HepG2 (cell line): ENCODE data around the gene NELFCD. TPM values are rescaled to one million over a fixed set of nuclear protein-coding genes. Genes with fewer than 3 reads are reported as not detected.

ENCODE experiments used
- AGO1 ChIP-seq: fragments of 200-400 bp; formaldehyde crosslinking; IDR thresholded peaks from 2 replicates; pipeline ENCODE4 v1.6.1; 2017; ENCODE audit warnings: mild to moderate bottlenecking, low read depth, low read length, moderate library complexity; ENCODE audit not compliant: poor library complexity, severe bottlenecking
- AGO2 ChIP-seq: fragments of 200-400 bp; formaldehyde crosslinking; optimal IDR thresholded peaks from 2 replicates; pipeline ENCODE3; 2017; ENCODE audit warnings: mild to moderate bottlenecking, low read depth, low read length, moderate library complexity
- BRD4 ChIP-seq: sonication (generic); formaldehyde crosslinking; IDR thresholded peaks from 2 replicates; pipeline ENCODE4 v1.4.0; 2020; ENCODE audit warnings: missing genetic modification reagents
- CBX1 ChIP-seq: IDR thresholded peaks from one replicate; pipeline ENCODE4 v1.6.1; 2016; ENCODE audit warnings: antibody characterized with exemption, low read depth
- CHCHD3 ChIP-seq: sonication (generic); formaldehyde crosslinking; IDR thresholded peaks from 2 replicates; pipeline ENCODE4 v1.8.0; 2022; ENCODE audit warnings: mild to moderate bottlenecking, missing genetic modification reagents, moderate library complexity
- ONECUT2 ChIP-seq: sonication (generic); formaldehyde crosslinking; IDR thresholded peaks from 2 replicates; pipeline ENCODE4 v1.4.0; 2020; ENCODE audit warnings: missing genetic modification reagents
- PHF8 ChIP-seq: sonication (generic); formaldehyde crosslinking; IDR thresholded peaks from 2 replicates; pipeline ENCODE4 v1.5.0; 2020; ENCODE audit warnings: missing genetic modification reagents
- RBFOX2 ChIP-seq: fragments of 200-400 bp; formaldehyde crosslinking; IDR thresholded peaks from 2 replicates; pipeline ENCODE4 v1.6.1; 2017; ENCODE audit warnings: low read depth, mild to moderate bottlenecking, low read length
- RORA ChIP-seq: sonication (generic); formaldehyde crosslinking; IDR thresholded peaks from 2 replicates; pipeline ENCODE4 v1.5.0; 2020; ENCODE audit warnings: mild to moderate bottlenecking, missing genetic modification reagents, moderate library complexity
- SMAD1 ChIP-seq: sonication (generic); formaldehyde crosslinking; IDR thresholded peaks from 2 replicates; pipeline ENCODE4 v1.4.0; 2020; ENCODE audit warnings: missing genetic modification reagents, low read depth, mild to moderate bottlenecking, borderline replicate concordance
- ZC3H4 ChIP-seq: sonication (generic); formaldehyde crosslinking; IDR thresholded peaks from 2 replicates; pipeline ENCODE4 v1.4.0; 2020; ENCODE audit warnings: missing genetic modification reagents, borderline replicate concordance
- ZNF260 ChIP-seq: sonication (generic); formaldehyde crosslinking; IDR thresholded peaks from 2 replicates; pipeline ENCODE4 v1.4.0; 2020; ENCODE audit warnings: missing genetic modification reagents, low read depth, mild to moderate bottlenecking, borderline replicate concordance
- ZNF567 ChIP-seq: sonication (generic); formaldehyde crosslinking; IDR thresholded peaks from 2 replicates; pipeline ENCODE4 v1.8.1; 2023; ENCODE audit warnings: mild to moderate bottlenecking, missing genetic modification reagents, borderline replicate concordance
- ZNF883 ChIP-seq: sonication (generic); formaldehyde crosslinking; IDR thresholded peaks from 2 replicates; pipeline ENCODE4 v1.5.1; 2020; ENCODE audit warnings: mild to moderate bottlenecking, missing genetic modification reagents; ENCODE audit errors: not compliant biosample characterization
- polyA plus RNA-seq, 8 experiments: library from polyadenylated mRNA; depleted of rRNA in 3 of 8; stranded (reverse) in 7 of 8; unstranded in 1 of 8; fragments of >200 nt; fragmentation: Illumina TruSeq in 4 of 8; extraction: Trizol in 4 of 8; gene quantifications; 2 replicates each; pipeline versions ENCODE4 v1.2.1 to v1.2.3, GENCODE V29; 2011 to 2016; ENCODE audit warnings: low read depth in 4 of 8, missing spikeins in 1 of 8, mixed read lengths in 1 of 8; ENCODE audit not compliant: insufficient read depth in 1 of 8
- total RNA-seq, 5 experiments: library from RNA; depleted of rRNA; stranded (reverse); fragments of >200 nt; fragmentation: Illumina TruSeq; extraction: Trizol; gene quantifications; 2 replicates each; pipeline ENCODE4 v1.2.3, GENCODE V29; 2016; ENCODE audit warnings: low read depth in 1 of 5
- TF ChIP-seq, protein P1 (sequence below): IDR thresholded peaks from 2 replicates; pipeline ENCODE4 v1.6.1; 2016; ENCODE audit warnings: mild to moderate bottlenecking
- TF ChIP-seq, protein P2 (sequence below): sonication (generic); formaldehyde crosslinking; IDR thresholded peaks from 2 replicates; pipeline ENCODE4 v1.8.1; 2023; ENCODE audit warnings: missing genetic modification reagents, mild to moderate bottlenecking, borderline replicate concordance
- TF ChIP-seq, protein P3 (sequence below): IDR thresholded peaks from 2 replicates; pipeline ENCODE4 v1.6.1; 2016; ENCODE audit warnings: missing biosample characterization, missing genetic modification reagents, low read depth
- TF ChIP-seq, protein P4 (sequence below): sonication (generic); formaldehyde crosslinking; conservative IDR thresholded peaks from 2 replicates; pipeline ENCODE4 v1.8.1; 2023; ENCODE audit warnings: missing genetic modification reagents
- TF ChIP-seq, protein P5 (sequence below): sonication (generic); formaldehyde crosslinking; IDR thresholded peaks from 2 replicates; pipeline ENCODE4 v1.5.1; 2020; ENCODE audit warnings: missing genetic modification reagents, mild to moderate bottlenecking, borderline replicate concordance
- TF ChIP-seq, protein P6 (sequence below): sonication (generic); formaldehyde crosslinking; IDR thresholded peaks from 2 replicates; pipeline ENCODE4 v1.4.0; 2020; ENCODE audit warnings: missing genetic modification reagents
- TF ChIP-seq, protein P7 (sequence below): sonication (generic); formaldehyde crosslinking; IDR thresholded peaks from 2 replicates; pipeline ENCODE4 v1.8.0; 2022; ENCODE audit warnings: mild to moderate bottlenecking, missing genetic modification reagents, borderline replicate concordance

The NELFCD gene
- total and polyA plus RNA-seq, 2 of the 13 experiments (the other 11 are each of a cell fraction or from before 2014, with no cell fraction given): 159 to 203 TPM

DNA sequence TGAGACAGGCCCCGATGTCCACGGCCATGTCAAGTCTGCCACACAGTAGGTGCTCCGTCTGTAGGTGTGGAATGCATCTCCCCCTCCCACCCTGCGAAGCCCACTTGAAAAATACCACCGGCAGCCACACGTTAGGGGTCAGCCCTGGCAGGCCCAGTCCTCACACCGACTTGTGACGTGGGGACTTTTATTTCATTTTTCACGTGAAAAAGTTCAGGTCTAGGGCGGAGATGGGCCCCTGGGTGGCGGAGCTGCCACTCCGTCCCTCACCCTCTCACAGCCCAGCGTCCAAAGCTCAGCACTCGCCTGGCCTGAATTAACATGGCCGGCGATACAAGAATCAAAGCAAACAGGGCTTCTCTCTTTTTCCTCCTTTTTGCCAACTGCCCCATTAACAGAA, 34.4 kb downstream of the NELFCD start (continued):
- TF ChIP-seq, protein P1, sequence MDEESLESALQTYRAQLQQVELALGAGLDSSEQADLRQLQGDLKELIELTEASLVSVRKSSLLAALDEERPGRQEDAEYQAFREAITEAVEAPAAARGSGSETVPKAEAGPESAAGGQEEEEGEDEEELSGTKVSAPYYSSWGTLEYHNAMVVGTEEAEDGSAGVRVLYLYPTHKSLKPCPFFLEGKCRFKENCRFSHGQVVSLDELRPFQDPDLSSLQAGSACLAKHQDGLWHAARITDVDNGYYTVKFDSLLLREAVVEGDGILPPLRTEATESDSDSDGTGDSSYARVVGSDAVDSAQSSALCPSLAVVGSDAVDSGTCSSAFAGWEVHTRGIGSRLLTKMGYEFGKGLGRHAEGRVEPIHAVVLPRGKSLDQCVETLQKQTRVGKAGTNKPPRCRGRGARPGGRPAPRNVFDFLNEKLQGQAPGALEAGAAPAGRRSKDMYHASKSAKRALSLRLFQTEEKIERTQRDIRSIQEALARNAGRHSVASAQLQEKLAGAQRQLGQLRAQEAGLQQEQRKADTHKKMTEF (CRISPR knock-in tag): no peak
- no peak for TF ChIP-seq ONECUT2
- TF ChIP-seq, protein P2, sequence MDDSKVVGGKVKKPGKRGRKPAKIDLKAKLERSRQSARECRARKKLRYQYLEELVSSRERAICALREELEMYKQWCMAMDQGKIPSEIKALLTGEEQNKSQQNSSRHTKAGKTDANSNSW (CRISPR knock-in tag): no peak
- TF ChIP-seq CHCHD3 (CRISPR knock-in tag): no peak
- peak; percentile 40; the same call in 1 of the 2 replicates for TF ChIP-seq BRD4 (CRISPR knock-in tag)
- peak; percentile 67 for TF ChIP-seq AGO2
- TF ChIP-seq ZNF883 (CRISPR knock-in tag): peak; percentile 8
- TF ChIP-seq, protein P3, sequence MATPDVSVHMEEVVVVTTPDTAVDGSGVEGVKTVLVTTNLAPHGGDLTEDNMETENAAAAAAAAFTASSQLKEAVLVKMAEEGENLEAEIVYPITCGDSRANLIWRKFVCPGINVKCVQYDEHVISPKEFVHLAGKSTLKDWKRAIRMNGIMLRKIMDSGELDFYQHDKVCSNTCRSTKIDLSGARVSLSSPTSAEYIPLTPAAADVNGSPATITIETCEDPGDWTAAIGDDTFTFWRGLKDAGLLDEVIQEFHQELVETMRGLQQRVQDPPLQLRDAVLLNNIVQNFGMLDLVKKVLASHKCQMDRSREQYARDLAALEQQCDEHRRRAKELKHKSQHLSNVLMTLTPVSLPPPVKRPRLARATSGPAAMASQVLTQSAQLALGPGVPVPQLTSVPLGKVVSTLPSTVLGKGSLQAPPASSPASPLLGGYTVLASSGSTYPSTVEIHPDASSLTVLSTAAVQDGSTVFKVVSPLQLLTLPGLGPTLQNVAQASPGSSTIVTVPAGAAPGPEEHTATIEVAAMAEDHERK: no peak
- TF ChIP-seq, protein P4, sequence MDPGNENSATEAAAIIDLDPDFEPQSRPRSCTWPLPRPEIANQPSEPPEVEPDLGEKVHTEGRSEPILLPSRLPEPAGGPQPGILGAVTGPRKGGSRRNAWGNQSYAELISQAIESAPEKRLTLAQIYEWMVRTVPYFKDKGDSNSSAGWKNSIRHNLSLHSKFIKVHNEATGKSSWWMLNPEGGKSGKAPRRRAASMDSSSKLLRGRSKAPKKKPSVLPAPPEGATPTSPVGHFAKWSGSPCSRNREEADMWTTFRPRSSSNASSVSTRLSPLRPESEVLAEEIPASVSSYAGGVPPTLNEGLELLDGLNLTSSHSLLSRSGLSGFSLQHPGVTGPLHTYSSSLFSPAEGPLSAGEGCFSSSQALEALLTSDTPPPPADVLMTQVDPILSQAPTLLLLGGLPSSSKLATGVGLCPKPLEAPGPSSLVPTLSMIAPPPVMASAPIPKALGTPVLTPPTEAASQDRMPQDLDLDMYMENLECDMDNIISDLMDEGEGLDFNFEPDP (CRISPR knock-in tag): 0 out of 2 replicates have a peak, but pooled peaks have one; percentile 20
- peak; percentile 64 for TF ChIP-seq AGO1
- TF ChIP-seq, protein P5, sequence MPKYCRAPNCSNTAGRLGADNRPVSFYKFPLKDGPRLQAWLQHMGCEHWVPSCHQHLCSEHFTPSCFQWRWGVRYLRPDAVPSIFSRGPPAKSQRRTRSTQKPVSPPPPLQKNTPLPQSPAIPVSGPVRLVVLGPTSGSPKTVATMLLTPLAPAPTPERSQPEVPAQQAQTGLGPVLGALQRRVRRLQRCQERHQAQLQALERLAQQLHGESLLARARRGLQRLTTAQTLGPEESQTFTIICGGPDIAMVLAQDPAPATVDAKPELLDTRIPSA (CRISPR knock-in tag): no peak
- no peak for TF ChIP-seq ZC3H4 (CRISPR knock-in tag)
- TF ChIP-seq, protein P6, sequence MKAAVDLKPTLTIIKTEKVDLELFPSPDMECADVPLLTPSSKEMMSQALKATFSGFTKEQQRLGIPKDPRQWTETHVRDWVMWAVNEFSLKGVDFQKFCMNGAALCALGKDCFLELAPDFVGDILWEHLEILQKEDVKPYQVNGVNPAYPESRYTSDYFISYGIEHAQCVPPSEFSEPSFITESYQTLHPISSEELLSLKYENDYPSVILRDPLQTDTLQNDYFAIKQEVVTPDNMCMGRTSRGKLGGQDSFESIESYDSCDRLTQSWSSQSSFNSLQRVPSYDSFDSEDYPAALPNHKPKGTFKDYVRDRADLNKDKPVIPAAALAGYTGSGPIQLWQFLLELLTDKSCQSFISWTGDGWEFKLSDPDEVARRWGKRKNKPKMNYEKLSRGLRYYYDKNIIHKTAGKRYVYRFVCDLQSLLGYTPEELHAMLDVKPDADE (CRISPR knock-in tag): no peak
- no peak; the same call in 1 of the 2 replicates for TF ChIP-seq SMAD1 (CRISPR knock-in tag)
- TF ChIP-seq RORA (CRISPR knock-in tag): no peak
- peak; percentile 45 for TF ChIP-seq RBFOX2
- TF ChIP-seq PHF8 (CRISPR knock-in tag): no peak
- peak; percentile 5; the same call in 1 of the 2 replicates for TF ChIP-seq ZNF567 (CRISPR knock-in tag)
- TF ChIP-seq ZNF260 (CRISPR knock-in tag): 0 out of 2 replicates have a peak, but pooled peaks have one; percentile 26
- TF ChIP-seq, protein P7, sequence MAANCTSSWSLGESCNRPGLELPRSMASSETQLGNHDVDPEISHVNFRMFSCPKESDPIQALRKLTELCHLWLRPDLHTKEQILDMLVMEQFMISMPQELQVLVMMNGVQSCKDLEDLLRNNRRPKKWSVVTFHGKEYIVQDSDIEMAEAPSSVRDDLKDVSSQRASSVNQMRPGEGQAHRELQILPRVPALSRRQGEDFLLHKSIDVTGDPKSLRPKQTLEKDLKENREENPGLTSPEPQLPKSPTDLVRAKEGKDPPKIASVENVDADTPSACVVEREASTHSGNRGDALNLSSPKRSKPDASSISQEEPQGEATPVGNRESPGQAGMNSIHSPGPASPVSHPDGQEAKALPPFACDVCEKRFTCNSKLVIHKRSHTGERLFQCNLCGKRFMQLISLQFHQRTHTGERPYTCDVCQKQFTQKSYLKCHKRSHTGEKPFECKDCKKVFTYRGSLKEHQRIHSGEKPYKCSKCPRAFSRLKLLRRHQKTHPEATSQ (CRISPR knock-in tag): no peak
- no peak for TF ChIP-seq CBX1
